ENCODE data around the gene CHCHD10. TPM values are rescaled to one million over a fixed set of nuclear protein-coding genes. Genes with fewer than 3 reads are reported as not detected.

Gene CHCHD10
- total and polyA plus RNA-seq, 2 donors (not counting 1 experiment from before 2014, with no cell fraction given) = 54.0 to 124 TPM

DNA sequence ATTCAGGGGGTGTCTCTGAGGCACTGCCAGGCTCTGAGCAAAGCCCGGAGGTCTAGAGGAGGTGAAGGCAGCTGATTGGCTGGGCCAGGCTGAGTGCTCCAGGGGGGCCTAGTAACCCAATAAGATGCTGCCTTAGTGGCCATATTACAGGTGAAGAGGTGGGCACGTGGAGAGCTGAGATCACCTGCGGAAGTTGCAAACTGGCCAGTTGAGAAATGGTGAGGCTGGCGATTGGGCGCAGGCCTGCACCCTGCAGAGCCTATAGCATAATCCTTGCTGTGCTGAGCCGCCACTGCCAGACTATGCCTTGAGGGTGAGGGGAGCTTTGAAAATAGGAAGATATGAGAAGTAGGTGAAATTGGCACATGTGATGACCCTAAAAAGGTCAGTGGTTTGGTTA, 49.4 kb upstream of the CHCHD10 start:
- Histone ChIP-seq H3K9ac (ENCODE audit: low read length) (no peak overlapping the region), H3K9me3 (ENCODE audit: control extremely low read depth in 1 of 3, control insufficient read depth in 2 of 3, insufficient read depth in 1 of 3, low read length in 2 of 3) (no peaks in the 10 kb centered on the region), H3K79me2 (ENCODE audit: control insufficient read depth, insufficient read depth, low read length) (peaks cover 57% of the 10 kb centered on the region), H3K27me3 (replicated peaks in 1 of 4; ENCODE audit: control extremely low read depth in 1 of 4, control insufficient read depth in 3 of 4, insufficient read depth in 4 of 4, low read length in 3 of 4) (no peaks in the 10 kb centered on the region), H3K4me3 (ENCODE audit: control extremely low read depth in 1 of 5, extremely low read depth in 1 of 5, insufficient read depth in 1 of 5, low read depth in 2 of 5, low read length in 4 of 5) (no peak overlapping the region), H3K27ac (ENCODE audit: low read length in 2 of 2) (peak overlapping the region in 1 of 2 donors; percentile 33), H4K20me1 (ENCODE audit: control insufficient read depth, insufficient read depth, low read length, poor library complexity, severe bottlenecking) (no peaks in the 10 kb centered on the region), H3K4me2 (replicated peaks; ENCODE audit: low read depth, low read length, poor library complexity, severe bottlenecking) (no peak overlapping the region), H3K4me1 (ENCODE audit: control insufficient read depth in 2 of 2, insufficient read depth in 2 of 2, low read length in 2 of 2) (peaks cover 43% of the 10 kb centered on the region in 2 donors), H3K36me3 (replicated peaks in 1 of 2; ENCODE audit: control extremely low read depth in 1 of 2, control insufficient read depth in 1 of 2, extremely low read depth in 1 of 2, insufficient read depth in 2 of 2, low read length in 1 of 2) (peaks cover 8 to 58% of the 10 kb centered on the region in 2 experiments), H2AFZ (ENCODE audit: insufficient read depth, low read depth, low read length, poor library complexity, severe bottlenecking) (no peak overlapping the region)
- DNase-seq = peak; percentile 6
- no peaks in the 10 kb centered on the region for H3K27me3 Mint-ChIP-seq
- CTCF ChIA-PET = no interaction called here
- POLR2A ChIA-PET = no interaction called here
- no peak for ATAC-seq (ENCODE audit: low read depth)
- 98% methylated on average over 6 of the region's 6 CpGs for WGBS (ENCODE audit: insufficient coverage)
- H3K4me1 Mint-ChIP-seq = peaks cover 52% of the 10 kb centered on the region
- intact Hi-C loops (cut with micrococcal nuclease) = no loop called here
- no peaks in the 10 kb centered on the region for H3K9me3 Mint-ChIP-seq (ENCODE audit: insufficient read depth)
- H3K27ac Mint-ChIP-seq = peak overlapping the region; percentile 50
- TF ChIP-seq EZH2 (IDR thresholded peaks at IDR 0.05; ENCODE audit: borderline replicate concordance, insufficient read depth, low read depth, low read length, poor library complexity, severe bottlenecking) = no peak
- TF ChIP-seq, protein P1, sequence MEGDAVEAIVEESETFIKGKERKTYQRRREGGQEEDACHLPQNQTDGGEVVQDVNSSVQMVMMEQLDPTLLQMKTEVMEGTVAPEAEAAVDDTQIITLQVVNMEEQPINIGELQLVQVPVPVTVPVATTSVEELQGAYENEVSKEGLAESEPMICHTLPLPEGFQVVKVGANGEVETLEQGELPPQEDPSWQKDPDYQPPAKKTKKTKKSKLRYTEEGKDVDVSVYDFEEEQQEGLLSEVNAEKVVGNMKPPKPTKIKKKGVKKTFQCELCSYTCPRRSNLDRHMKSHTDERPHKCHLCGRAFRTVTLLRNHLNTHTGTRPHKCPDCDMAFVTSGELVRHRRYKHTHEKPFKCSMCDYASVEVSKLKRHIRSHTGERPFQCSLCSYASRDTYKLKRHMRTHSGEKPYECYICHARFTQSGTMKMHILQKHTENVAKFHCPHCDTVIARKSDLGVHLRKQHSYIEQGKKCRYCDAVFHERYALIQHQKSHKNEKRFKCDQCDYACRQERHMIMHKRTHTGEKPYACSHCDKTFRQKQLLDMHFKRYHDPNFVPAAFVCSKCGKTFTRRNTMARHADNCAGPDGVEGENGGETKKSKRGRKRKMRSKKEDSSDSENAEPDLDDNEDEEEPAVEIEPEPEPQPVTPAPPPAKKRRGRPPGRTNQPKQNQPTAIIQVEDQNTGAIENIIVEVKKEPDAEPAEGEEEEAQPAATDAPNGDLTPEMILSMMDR (IDR thresholded peaks at IDR 0.05) = no peak
- peak overlapping the region; percentile 39 for H3K4me3 Mint-ChIP-seq

DNA sequence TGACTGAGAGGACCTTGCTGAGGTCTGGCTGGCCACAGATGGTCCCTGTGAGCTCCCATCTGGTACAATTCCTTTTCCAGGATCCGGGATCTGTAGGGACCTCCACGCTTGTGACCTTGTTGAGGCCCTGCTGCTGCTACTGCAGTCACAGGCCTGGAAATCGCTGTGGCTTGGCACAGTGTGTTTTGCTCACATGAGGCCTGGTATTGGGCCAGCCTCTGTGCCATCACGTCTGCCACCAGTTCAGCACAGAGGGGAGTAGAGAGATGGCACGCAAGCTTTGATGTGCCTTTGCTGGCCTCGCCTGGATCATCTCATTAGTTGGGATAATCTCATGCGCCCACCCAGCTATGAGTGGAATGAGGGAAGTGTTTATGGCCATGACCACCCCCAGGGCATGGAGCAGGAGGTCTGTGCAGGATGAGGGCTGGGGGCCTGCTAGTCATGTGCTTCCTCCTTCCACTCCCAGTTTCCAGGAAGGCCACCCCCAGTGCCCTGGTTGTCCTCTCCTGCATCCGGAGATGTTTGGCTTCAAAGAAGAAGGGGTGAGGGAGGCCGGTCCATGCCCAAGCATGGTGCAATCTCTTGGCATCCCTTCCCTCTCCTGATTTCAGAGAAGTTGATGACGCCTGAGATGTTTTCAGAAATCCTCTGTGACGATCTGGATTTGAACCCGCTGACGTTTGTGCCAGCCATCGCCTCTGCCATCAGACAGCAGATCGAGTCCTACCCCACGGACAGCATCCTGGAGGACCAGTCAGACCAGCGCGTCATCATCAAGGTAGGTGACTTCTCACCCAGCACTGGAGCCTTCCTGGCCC, 48.6 kb upstream of the CHCHD10 start:
- Mint-ChIP-seq H3K27ac (no peak overlapping the region), H3K4me3 (no peak overlapping the region), H3K4me1 (peaks cover 54% of the 10 kb centered on the region), H3K27me3 (no peaks in the 10 kb centered on the region), H3K9me3 (ENCODE audit: insufficient read depth) (no peaks in the 10 kb centered on the region)
- Histone ChIP-seq H3K79me2 (ENCODE audit: control insufficient read depth, insufficient read depth, low read length) (peaks cover 56% of the 10 kb centered on the region), H3K4me1 (ENCODE audit: control insufficient read depth in 2 of 2, insufficient read depth in 2 of 2, low read length in 2 of 2) (peaks cover 43 to 46% of the 10 kb centered on the region in 2 donors), H3K4me2 (replicated peaks; ENCODE audit: low read depth, low read length, poor library complexity, severe bottlenecking) (no peak overlapping the region), H3K9ac (ENCODE audit: low read length) (no peak overlapping the region), H3K9me3 (ENCODE audit: control extremely low read depth in 1 of 3, control insufficient read depth in 2 of 3, insufficient read depth in 1 of 3, low read length in 2 of 3) (no peaks in the 10 kb centered on the region), H2AFZ (ENCODE audit: insufficient read depth, low read depth, low read length, poor library complexity, severe bottlenecking) (no peak overlapping the region), H3K27ac (ENCODE audit: low read length in 2 of 2) (no peak overlapping the region), H3K27me3 (replicated peaks in 1 of 4; ENCODE audit: control extremely low read depth in 1 of 4, control insufficient read depth in 3 of 4, insufficient read depth in 4 of 4, low read length in 3 of 4) (no peaks in the 10 kb centered on the region), H4K20me1 (ENCODE audit: control insufficient read depth, insufficient read depth, low read length, poor library complexity, severe bottlenecking) (no peaks in the 10 kb centered on the region), H3K4me3 (ENCODE audit: control extremely low read depth in 1 of 5, extremely low read depth in 1 of 5, insufficient read depth in 1 of 5, low read depth in 2 of 5, low read length in 4 of 5) (no peak overlapping the region), H3K36me3 (replicated peaks in 1 of 2; ENCODE audit: control extremely low read depth in 1 of 2, control insufficient read depth in 1 of 2, extremely low read depth in 1 of 2, insufficient read depth in 2 of 2, low read length in 1 of 2) (peaks cover 8 to 58% of the 10 kb centered on the region in 2 experiments)
- no peak for DNase-seq
- no peak for TF ChIP-seq EZH2 (IDR thresholded peaks at IDR 0.05; ENCODE audit: borderline replicate concordance, insufficient read depth, low read depth, low read length, poor library complexity, severe bottlenecking)
- TF ChIP-seq, protein P1 (IDR thresholded peaks at IDR 0.05) = no peak
- ChIA-PET POLR2A (no interaction called here), CTCF (interaction anchor here (0.6 kb wide), 1 partner anchor 11 kb away, joined by 3 read pairs; no protein-coding TSS in a partner anchor)
- 97% methylated on average over 17 of the region's 18 CpGs for WGBS (ENCODE audit: insufficient coverage)
- ATAC-seq (ENCODE audit: low read depth) = no peak
- intact Hi-C loops (cut with micrococcal nuclease) = no loop called here
